Kidney epithelial cell (primary cell): ENCODE results near the gene SPATA45. TPM values are rescaled to one million over a fixed set of nuclear protein-coding genes. Genes with fewer than 3 reads are reported as not detected.

ENCODE experiments used
- DNase-seq: peaks from one replicate; pipeline ENCODE4 v3.0.0-alpha.2; 2010; ENCODE audit warnings: low read depth
- H3K27me3 ChIP-seq: 2 replicates; pipeline ENCODE4 v1.6.0; 2011; ENCODE audit warnings: low read length; ENCODE audit not compliant: control insufficient read depth, insufficient read depth
- H3K36me3 ChIP-seq: 2 replicates; pipeline ENCODE4 v1.5.1; 2011; ENCODE audit warnings: low read length; ENCODE audit not compliant: control insufficient read depth, insufficient read depth
- H3K4me3 ChIP-seq: 2 replicates; pipeline ENCODE4 v1.5.1; 2011; ENCODE audit warnings: low read depth, mild to moderate bottlenecking, control low read depth, low read length
- CTCF ChIP-seq: IDR thresholded peaks from 2 replicates; pipeline ENCODE4 v1.5.1; 2011; ENCODE audit warnings: mild to moderate bottlenecking, moderate library complexity, low read length, control low read depth, inconsistent platforms; ENCODE audit not compliant: insufficient read depth, poor library complexity, severe bottlenecking
- total RNA-seq: library from RNA; depleted of rRNA; stranded (reverse); fragments of >200 nt; gene quantifications from 2 replicates; pipeline ENCODE4 v1.2.3, GENCODE V29; 2015

The SPATA45 gene
- total RNA-seq, 1 donor from 2014 or later, result not detected

GRCh38 chr1:212814537-212815334 lies 32.7 kb downstream of the SPATA45 start:
- Histone ChIP-seq H3K4me3 (no peak overlapping the region), H3K27me3 (no peaks in the 10 kb centered on the region), H3K36me3 (no peaks in the 10 kb centered on the region)
- DNase-seq, result no peak
- TF ChIP-seq CTCF, result peak; percentile 32

- no peak for DNase-seq
- no peaks in the 10 kb centered on the region for H3K36me3 ChIP-seq
- no peaks in the 10 kb centered on the region for H3K27me3 ChIP-seq
- no peak for TF ChIP-seq CTCF
- no peak overlapping the region for H3K4me3 ChIP-seq
Observed at GRCh38 chr1:212805767-212806166, 41.7 kb downstream of the SPATA45 start.

- Histone ChIP-seq H3K27me3 (no peaks in the 10 kb centered on the region), H3K36me3 (no peaks in the 10 kb centered on the region), H3K4me3 (no peak overlapping the region)
- no peak for TF ChIP-seq CTCF
- no peak for DNase-seq
Observed at GRCh38 chr1:212797681-212798080, 49.8 kb downstream of the SPATA45 start.

GRCh38 chr1:212794561-212795014 lies 52.9 kb downstream of the SPATA45 start:
- Histone ChIP-seq H3K4me3 (no peak overlapping the region), H3K27me3 (no peaks in the 10 kb centered on the region), H3K36me3 (no peaks in the 10 kb centered on the region)
- DNase-seq, result no peak
- no peak for TF ChIP-seq CTCF

- no peak for DNase-seq
- TF ChIP-seq CTCF, result no peak
- no peaks in the 10 kb centered on the region for H3K27me3 ChIP-seq
- H3K4me3 ChIP-seq, result peak overlapping the region; percentile 74
- no peaks in the 10 kb centered on the region for H3K36me3 ChIP-seq
Observed at GRCh38 chr1:212792396-212792908, 55.0 kb downstream of the SPATA45 start.
